H1 (cell line): Measurements from ENCODE around the gene SESN3. TPM values are rescaled to one million over a fixed set of nuclear protein-coding genes. Genes with fewer than 3 reads are reported as not detected.

Experiments
- GABPA ChIP-seq: IDR thresholded peaks from 2 replicates; pipeline ENCODE4 v1.6.1; 2011; ENCODE audit warnings: mild to moderate bottlenecking, low read length, moderate library complexity, borderline replicate concordance; ENCODE audit not compliant: insufficient read depth
- RAD21 ChIP-seq, 2 experiments: IDR thresholded peaks in 1 of 2; conservative IDR thresholded peaks in 1 of 2; 2 replicates each; pipeline ENCODE4 v1.6.1; 2011; ENCODE audit warnings: low read depth in 2 of 2, low read length in 2 of 2, improper control_type of control experiment in 1 of 2, inconsistent platforms in 1 of 2, mild to moderate bottlenecking in 1 of 2, moderate library complexity in 1 of 2
- polyA plus RNA-seq, 7 experiments: library from polyadenylated mRNA; depleted of rRNA in 3 of 7; stranded (reverse) in 5 of 7; unstranded in 2 of 7; fragments of >200 nt in 5 of 7; fragments of 200-250 nt in 2 of 7; gene quantifications; 1 replicate in 5 of 7; 2 replicates in 1 of 7; 4 replicates in 1 of 7; pipeline versions ENCODE4 v1.2.1 to v1.2.3, GENCODE V29; 2011 to 2013; ENCODE audit warnings: missing spikeins in 2 of 7, mixed read lengths in 2 of 7
- total RNA-seq: library from RNA; stranded (reverse); fragmentation: NEBNext Ultra II Directional; extraction: Animal tissue kit (Norgen Biotek cat#: 25700); gene quantifications from 2 replicates; pipeline ENCODE4 v1.2.1, GENCODE V29; 2021

Gene SESN3
- total and polyA plus RNA-seq, 2 of the 8 experiments (the other 6 are each of a cell fraction or from before 2014, with no cell fraction given) = 10.2 to 31.1 TPM

DNA sequence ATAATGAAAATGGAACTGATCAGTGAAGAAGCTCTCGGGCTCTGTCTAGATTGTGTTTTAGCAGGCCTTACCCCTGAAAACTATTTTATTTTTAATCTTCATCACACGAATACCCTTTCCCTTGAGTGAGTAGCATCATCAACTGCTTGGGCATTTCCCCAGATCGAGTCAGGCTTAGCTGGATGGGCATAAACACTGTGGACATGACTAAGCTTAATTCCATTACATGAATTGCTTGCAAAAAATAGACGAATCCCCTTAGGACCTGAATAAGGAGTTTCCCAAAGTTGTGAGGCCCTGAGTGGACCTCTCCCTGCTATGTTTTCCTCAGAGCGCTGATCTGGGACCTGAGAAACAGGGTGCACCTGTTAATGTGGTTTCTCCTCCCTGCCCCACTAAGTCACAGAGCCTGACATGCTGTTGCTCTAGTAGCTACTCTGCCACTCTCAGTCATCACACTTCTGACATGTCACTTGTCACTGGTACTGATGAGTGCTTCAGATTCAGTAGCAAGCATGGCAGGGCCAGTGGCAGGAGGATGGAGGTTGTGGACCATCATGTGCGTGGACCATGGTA, 87.8 kb downstream of the SESN3 start (continued):
- TF ChIP-seq RAD21 (IDR thresholded peaks at IDR 0.05 in 1 of 2, conservative IDR thresholded peaks at IDR 0.05 in 1 of 2; ENCODE audit: low read depth in 2 of 2, low read length in 2 of 2) (no peak), GABPA (no peak)
